B cell (primary cell): Measurements from ENCODE around the gene UCKL1. TPM values are rescaled to one million over a fixed set of nuclear protein-coding genes. Genes with fewer than 3 reads are reported as not detected.
"Not testable (repeated sequence)": the region's sequence is repeated elsewhere in the genome, so short reads cannot be mapped to it uniquely, and the experiment has no call there.

Source experiments
- ATAC-seq: fragments of 200-7000 bp; cut with Tn5 transposase; one replicate; pipeline ENCODE4 v1.10.0; 2021; ENCODE audit warnings: low read depth, mild to moderate bottlenecking, moderate number of reproducible peaks, moderate library complexity
- CTCF ChIA-PET: fragments of 350-600 bp; sonication (Branson Sonifier 250); formaldehyde crosslinking; loops from one replicate; lab custom pipeline; 2021; ENCODE audit warnings: antibody characterized with exemption, inconsistent platforms; lab: Charles Lee
- POLR2A ChIA-PET: fragments of 350-600 bp; sonication (Branson Sonifier 250); formaldehyde crosslinking; loops from one replicate; lab custom pipeline; 2021; ENCODE audit warnings: antibody characterized with exemption; lab: Charles Lee
- DNase-seq: peaks from one replicate; pipeline ENCODE4 v3.0.0; 2013
- H2AFZ ChIP-seq: 2 replicates; pipeline ENCODE4 v1.6.1; 2012; ENCODE audit warnings: mild to moderate bottlenecking, low read depth, low read length; ENCODE audit not compliant: insufficient read depth, poor library complexity, severe bottlenecking
- H3K27ac ChIP-seq, 2 donors: 1 replicate in 1 of 2; 2 replicates in 1 of 2; pipeline ENCODE4 v1.5.1; 2012 to 2013; ENCODE audit warnings: low read length in 2 of 2, mild to moderate bottlenecking in 2 of 2, moderate library complexity in 1 of 2
- H3K27me3 ChIP-seq, 4 experiments: fragments of 200-600 bp in 1 of 4; sonication (generic) in 1 of 4; replicated peaks in 1 of 4; 1 replicate in 2 of 4; 2 replicates in 2 of 4; pipeline versions ENCODE4 v1.6.1 to v1.7.0; 2013 to 2016; ENCODE audit warnings: low read length in 3 of 4, mild to moderate bottlenecking in 2 of 4, mixed read lengths in 1 of 4, moderate library complexity in 1 of 4; ENCODE audit not compliant: insufficient read depth in 4 of 4, control insufficient read depth in 3 of 4; ENCODE audit errors: control extremely low read depth in 1 of 4
- H3K36me3 ChIP-seq, 2 experiments: replicated peaks in 1 of 2; 1 replicate in 1 of 2; 2 replicates in 1 of 2; pipeline versions ENCODE4 v1.6.1 to v1.7.1; 2013; ENCODE audit warnings: low read length in 1 of 2; ENCODE audit not compliant: insufficient read depth in 2 of 2, control insufficient read depth in 1 of 2; ENCODE audit errors: control extremely low read depth in 1 of 2, extremely low read depth in 1 of 2
- H3K4me1 ChIP-seq, 2 donors: fragments of 200-600 bp in 1 of 2; sonication (generic) in 1 of 2; 1 replicate in 1 of 2; 2 replicates in 1 of 2; pipeline versions ENCODE4 v1.5.1 to v1.6.1; 2013 to 2017; ENCODE audit warnings: low read length in 2 of 2; ENCODE audit not compliant: control insufficient read depth in 2 of 2, insufficient read depth in 2 of 2
- H3K4me2 ChIP-seq: replicated peaks from 2 replicates; pipeline ENCODE3; 2012; ENCODE audit warnings: mild to moderate bottlenecking, low read depth, low read length; ENCODE audit not compliant: poor library complexity, severe bottlenecking
- H3K4me3 ChIP-seq, 5 experiments: fragments of 200-600 bp in 1 of 5; sonication (generic) in 1 of 5; 1 replicate in 3 of 5; 2 replicates in 2 of 5; pipeline versions ENCODE4 v1.5.1 to v1.7.0; 2011 to 2016; ENCODE audit warnings: low read length in 4 of 5, mild to moderate bottlenecking in 4 of 5, low read depth in 2 of 5, control low read depth in 1 of 5, moderate library complexity in 1 of 5; ENCODE audit not compliant: insufficient read depth in 1 of 5; ENCODE audit errors: control extremely low read depth in 1 of 5, extremely low read depth in 1 of 5
- H3K79me2 ChIP-seq: fragments of 200-600 bp; sonication (generic); one replicate; pipeline ENCODE4 v1.6.0; 2016; ENCODE audit warnings: low read length; ENCODE audit not compliant: control insufficient read depth, insufficient read depth
- H3K9ac ChIP-seq: fragments of 200-600 bp; sonication (generic); 2 replicates; pipeline ENCODE4 v1.6.1; 2017; ENCODE audit warnings: mild to moderate bottlenecking, low read length, moderate library complexity
- H3K9me3 ChIP-seq, 3 donors: one replicate each; pipeline versions ENCODE4 v1.6.1 to v1.7.1; 2013; ENCODE audit warnings: low read length in 2 of 3; ENCODE audit not compliant: control insufficient read depth in 2 of 3, insufficient read depth in 1 of 3; ENCODE audit errors: control extremely low read depth in 1 of 3
- H4K20me1 ChIP-seq: 2 replicates; pipeline ENCODE4 v1.6.0; 2012; ENCODE audit warnings: mild to moderate bottlenecking, low read length; ENCODE audit not compliant: insufficient read depth, control insufficient read depth, poor library complexity, severe bottlenecking
- H3K27ac Mint-ChIP-seq: one replicate; pipeline ENCODE4 v1.8.0; 2021; ENCODE audit warnings: mixed read lengths
- H3K27me3 Mint-ChIP-seq: one replicate; pipeline ENCODE4 v1.8.0; 2021; ENCODE audit warnings: mixed read lengths
- H3K4me1 Mint-ChIP-seq: one replicate; pipeline ENCODE4 v1.8.0; 2021; ENCODE audit warnings: mixed read lengths
- H3K4me3 Mint-ChIP-seq: one replicate; pipeline ENCODE4 v1.8.0; 2021; ENCODE audit warnings: mixed read lengths
- H3K9me3 Mint-ChIP-seq: one replicate; pipeline ENCODE4 v1.8.0; 2022; ENCODE audit warnings: mixed read lengths; ENCODE audit not compliant: insufficient read depth
- EZH2 ChIP-seq: IDR thresholded peaks from 2 replicates; pipeline ENCODE4 v1.6.1; 2012; ENCODE audit warnings: borderline replicate concordance, low read depth, mild to moderate bottlenecking, moderate library complexity, low read length; ENCODE audit not compliant: insufficient read depth, poor library complexity, severe bottlenecking
- WGBS: methylation state at CpG from one replicate; pipeline ENCODE4 v1.1.5; 2013; ENCODE audit warnings: missing lambda C conversion rate; ENCODE audit not compliant: insufficient coverage; 5-methylcytosine and 5-hydroxymethylcytosine counted together
- intact Hi-C: fragments of 100-400 bp; cut with micrococcal nuclease; formaldehyde crosslinking; loops from one replicate; pipeline ENCODE4 v1.10.0; 2022
- polyA plus RNA-seq: library from polyadenylated mRNA; depleted of rRNA; stranded (reverse); fragments of >200 nt; gene quantifications from 2 replicates; pipeline ENCODE4 v1.2.3, GENCODE V29; 2012
- total RNA-seq, 2 donors: library from RNA; stranded (reverse); fragments of 120-200 nt in 1 of 2; gene quantifications; 1 replicate in 1 of 2; 2 replicates in 1 of 2; pipeline versions ENCODE4 v1.2.3 to v1.2.4, GENCODE V29; 2013 to 2022
- TF ChIP-seq, protein P1 (sequence below): fragments of 200-600 bp; IDR thresholded peaks from one replicate; pipeline ENCODE4 v1.8.0; 2022; ENCODE audit warnings: antibody characterized with exemption, mild to moderate bottlenecking

The UCKL1 gene
- total and polyA plus RNA-seq, 2 donors (not counting 1 experiment from before 2014, with no cell fraction given): 106 to 199 TPM

DNA sequence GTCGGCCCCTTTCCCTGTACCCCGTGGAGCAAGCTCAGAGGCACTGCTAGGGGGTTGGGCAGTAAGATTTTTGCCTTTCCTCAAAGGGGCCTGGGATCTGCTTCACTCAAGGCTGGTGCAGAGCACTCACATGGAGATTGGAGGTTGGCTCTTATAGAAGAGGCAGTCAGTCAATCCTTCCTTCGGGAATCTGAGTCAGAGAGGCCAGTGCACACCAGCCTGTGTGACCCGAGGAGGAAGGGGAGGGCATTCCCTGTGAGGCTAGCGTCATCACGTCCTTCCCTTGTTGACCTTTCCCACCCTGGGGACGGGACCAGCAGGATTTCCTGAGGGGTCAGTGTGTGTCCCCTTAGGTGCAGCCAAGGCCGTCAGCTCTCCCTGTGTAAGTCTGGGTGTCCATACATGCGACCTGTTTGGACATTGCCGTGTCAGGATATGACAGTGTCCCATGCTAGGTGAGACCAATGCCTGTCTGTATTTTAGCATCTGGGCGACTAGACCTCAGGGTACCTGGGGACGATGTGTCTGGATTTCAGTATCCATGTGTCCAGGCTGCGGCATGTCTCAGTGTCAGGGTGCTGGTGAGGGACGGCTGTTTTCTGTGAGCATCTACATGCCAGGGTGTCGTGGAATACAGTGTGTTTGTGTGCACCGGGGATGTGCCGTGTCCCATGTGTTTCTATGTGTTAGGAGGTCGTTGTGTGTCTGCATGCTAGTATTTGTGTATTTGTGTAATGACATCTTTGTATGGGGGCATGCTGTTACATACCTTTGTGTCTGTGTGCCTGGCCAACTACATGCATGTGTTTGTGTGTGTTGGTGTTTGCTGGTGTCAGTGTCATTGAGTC is 16.3 kb upstream of the UCKL1 start:
- DNase-seq (peak; percentile 19), ATAC-seq (no peak)
- intact Hi-C loops: no loop called here
- H3K9me3 Mint-ChIP-seq: no peaks in the 10 kb centered on the region
- no peak overlapping the region for H2AFZ ChIP-seq
- no peaks in the 10 kb centered on the region for H3K27me3 Mint-ChIP-seq
- ChIA-PET CTCF (interaction anchor here (0.8 to 3.0 kb wide), 13 partner anchors 10 to 750 kb away, joined by 3 to 26 read pairs (median 11); partner anchors contain the start of genes PTK6, RTEL1, TPD52L2 and UCKL1), POLR2A (interaction anchor here (0.7 kb wide), 2 partner anchors 55 to 267 kb away, joined by 7 to 9 read pairs; no protein-coding TSS in a partner anchor)
- no peak overlapping the region for H3K4me2 ChIP-seq
- 81% methylated on average over 18 of the region's 18 CpGs for WGBS
- no peaks in the 10 kb centered on the region for H3K27me3 ChIP-seq
- peaks cover 0 to 2% of the 10 kb centered on the region in 2 experiments for H3K36me3 ChIP-seq
- H3K4me3 Mint-ChIP-seq: peak overlapping the region; percentile 3
- H3K4me3 ChIP-seq: no peak overlapping the region
- peaks cover 25% of the 10 kb centered on the region for H3K4me1 Mint-ChIP-seq
- no peak overlapping the region for H3K27ac Mint-ChIP-seq
- no peaks in the 10 kb centered on the region for H3K79me2 ChIP-seq
- peaks cover 13 to 26% of the 10 kb centered on the region in 2 donors for H3K4me1 ChIP-seq
- TF ChIP-seq, protein P1, sequence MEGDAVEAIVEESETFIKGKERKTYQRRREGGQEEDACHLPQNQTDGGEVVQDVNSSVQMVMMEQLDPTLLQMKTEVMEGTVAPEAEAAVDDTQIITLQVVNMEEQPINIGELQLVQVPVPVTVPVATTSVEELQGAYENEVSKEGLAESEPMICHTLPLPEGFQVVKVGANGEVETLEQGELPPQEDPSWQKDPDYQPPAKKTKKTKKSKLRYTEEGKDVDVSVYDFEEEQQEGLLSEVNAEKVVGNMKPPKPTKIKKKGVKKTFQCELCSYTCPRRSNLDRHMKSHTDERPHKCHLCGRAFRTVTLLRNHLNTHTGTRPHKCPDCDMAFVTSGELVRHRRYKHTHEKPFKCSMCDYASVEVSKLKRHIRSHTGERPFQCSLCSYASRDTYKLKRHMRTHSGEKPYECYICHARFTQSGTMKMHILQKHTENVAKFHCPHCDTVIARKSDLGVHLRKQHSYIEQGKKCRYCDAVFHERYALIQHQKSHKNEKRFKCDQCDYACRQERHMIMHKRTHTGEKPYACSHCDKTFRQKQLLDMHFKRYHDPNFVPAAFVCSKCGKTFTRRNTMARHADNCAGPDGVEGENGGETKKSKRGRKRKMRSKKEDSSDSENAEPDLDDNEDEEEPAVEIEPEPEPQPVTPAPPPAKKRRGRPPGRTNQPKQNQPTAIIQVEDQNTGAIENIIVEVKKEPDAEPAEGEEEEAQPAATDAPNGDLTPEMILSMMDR: no peak
- no peak for TF ChIP-seq EZH2
- no peak overlapping the region for H3K9ac ChIP-seq
- no peak overlapping the region for H3K27ac ChIP-seq
- peaks cover 2% of the 10 kb centered on the region for H4K20me1 ChIP-seq
- H3K9me3 ChIP-seq: no peaks in the 10 kb centered on the region

DNA sequence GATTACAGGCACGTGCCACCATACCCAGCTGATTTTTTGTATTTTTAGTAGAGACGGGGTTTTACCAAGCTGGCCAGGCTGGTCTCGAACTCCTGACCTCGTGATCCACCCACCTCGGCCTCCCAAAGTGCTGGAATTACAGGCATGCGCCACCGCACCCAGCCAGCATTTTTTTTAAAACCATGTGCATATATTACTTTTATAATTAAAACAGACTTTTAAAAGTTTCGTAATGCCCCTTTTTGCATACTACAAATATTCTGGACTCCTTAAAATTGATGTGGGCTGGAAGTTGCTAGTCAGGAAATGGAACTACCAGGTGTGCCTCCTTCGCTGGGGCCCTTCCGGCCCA is 15.7 kb upstream of the UCKL1 start:
- H3K9me3 Mint-ChIP-seq, H3K9me3 ChIP-seq, H3K27ac Mint-ChIP-seq, DNase-seq, intact Hi-C loops, H3K27me3 ChIP-seq, H3K4me3 ChIP-seq, H4K20me1 ChIP-seq, H2AFZ ChIP-seq, H3K79me2 ChIP-seq, H3K36me3 ChIP-seq, H3K27ac ChIP-seq, ATAC-seq, H3K4me2 ChIP-seq, H3K9ac ChIP-seq, H3K4me3 Mint-ChIP-seq, H3K27me3 Mint-ChIP-seq: not testable (repeated sequence)
- CTCF ChIA-PET: interaction anchor here (1.0 to 2.8 kb wide), 4 partner anchors 9 to 436 kb away, joined by 3 to 22 read pairs (median 6); partner anchors contain the start of gene PRPF6
- H3K4me1 Mint-ChIP-seq: peaks cover 22% of the 10 kb centered on the region
- POLR2A ChIA-PET: interaction anchor here (0.7 kb wide), 2 partner anchors 54 to 267 kb away, joined by 7 to 9 read pairs; no protein-coding TSS in a partner anchor
- WGBS: 77% methylated on average over 6 of the region's 10 CpGs
- peaks cover 13 to 22% of the 10 kb centered on the region in 2 donors for H3K4me1 ChIP-seq
